Lower leg skin (tissue), 3 donors: ENCODE measurements around the gene QRFPR.

Experiments
- CTCF ChIP-seq, 3 donors: fragments of 450-650 bp; IDR thresholded peaks; one replicate each; pipeline ENCODE4 v1.5.1; 2016; ENCODE audit warnings: antibody characterized with exemption in 3 of 3, mild to moderate bottlenecking in 3 of 3, moderate library complexity in 2 of 3
- POLR2A ChIP-seq, 2 donors: fragments of 450-650 bp; IDR thresholded peaks; one replicate each; pipeline ENCODE4 v1.6.1; 2016 to 2017; ENCODE audit warnings: antibody characterized with exemption in 2 of 2, mild to moderate bottlenecking in 1 of 2, moderate library complexity in 1 of 2

DNA sequence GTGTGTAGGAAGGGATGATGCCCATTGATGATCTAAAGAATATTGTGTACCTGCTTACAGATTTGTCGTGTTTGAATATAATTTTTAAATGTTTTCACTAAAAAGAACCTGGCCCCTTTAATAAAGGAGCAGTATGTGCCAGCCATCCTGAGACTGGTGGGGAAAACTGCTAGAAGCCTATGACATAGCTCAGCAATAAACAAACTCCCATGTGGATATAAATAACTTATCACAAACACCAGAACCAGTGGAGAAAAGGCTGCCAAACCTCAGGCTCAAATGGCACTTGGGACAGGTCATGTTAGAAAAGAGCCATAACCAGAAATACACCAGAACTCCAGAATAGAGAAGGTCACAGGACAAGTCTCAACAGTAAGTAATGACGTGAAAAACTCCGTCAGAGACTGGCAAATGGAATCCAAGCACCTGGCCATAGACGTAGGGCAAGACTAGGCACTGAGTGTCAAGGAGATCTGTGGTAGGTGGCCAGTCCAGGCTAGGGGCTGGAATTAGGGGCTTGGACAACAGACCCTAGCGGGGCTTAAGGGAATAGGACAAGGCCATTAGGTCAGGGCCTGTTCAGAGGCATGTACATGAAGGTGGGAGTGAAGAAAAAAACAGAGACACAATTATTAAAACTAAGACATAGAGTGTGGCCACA lies 11.7 kb upstream of the QRFPR start:
- TF ChIP-seq CTCF (IDR thresholded peaks at IDR 0.05) (no peak), POLR2A (IDR thresholded peaks at IDR 0.05) (no peak)
